Liver (tissue), 3 donors: ENCODE data around the gene PYGO2.

Source experiments
- SP1 ChIP-seq: IDR thresholded peaks from 2 replicates; pipeline ENCODE4 v1.6.1; 2018; ENCODE audit warnings: antibody characterized with exemption, mild to moderate bottlenecking
- YY1 ChIP-seq: IDR thresholded peaks from 2 replicates; pipeline ENCODE4 v1.6.1; 2016; ENCODE audit warnings: antibody characterized with exemption, mild to moderate bottlenecking
- TF ChIP-seq, protein P1 (sequence below): fragments of 150-350 bp; IDR thresholded peaks from 2 replicates; pipeline ENCODE4 v1.5.1; 2017; ENCODE audit warnings: improper control_type of control experiment, low read depth, low read length; ENCODE audit not compliant: missing input control
- TF ChIP-seq, protein P2 (sequence below): IDR thresholded peaks from 2 replicates; pipeline ENCODE4 v1.6.1; 2016; ENCODE audit warnings: antibody characterized with exemption
- TF ChIP-seq, protein P3 (sequence below): IDR thresholded peaks from 2 replicates; pipeline ENCODE4 v1.6.1; 2016; ENCODE audit warnings: antibody characterized with exemption
- donor health status: healthy.
- donor health status: healthy.

DNA sequence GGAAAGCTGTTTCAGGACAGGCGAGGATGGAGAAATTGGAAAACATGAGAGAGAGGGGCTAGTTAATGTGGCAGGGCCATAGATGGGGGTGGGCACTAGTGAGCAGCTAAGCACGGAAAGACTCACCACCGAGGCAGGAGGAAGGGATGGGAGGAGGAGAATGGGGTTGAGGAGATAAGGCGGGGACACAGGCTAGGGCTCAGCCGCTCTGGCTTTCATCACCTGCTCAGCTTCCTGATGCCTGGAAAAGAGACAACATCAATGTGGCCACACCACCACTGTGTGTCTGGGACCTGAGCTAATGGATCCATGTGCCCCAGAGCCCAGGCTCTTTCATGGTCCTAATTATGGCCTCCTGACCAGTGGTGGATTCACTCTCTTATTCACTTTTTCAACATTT is 52.6 kb downstream of the PYGO2 start:
- TF ChIP-seq, protein P1, sequence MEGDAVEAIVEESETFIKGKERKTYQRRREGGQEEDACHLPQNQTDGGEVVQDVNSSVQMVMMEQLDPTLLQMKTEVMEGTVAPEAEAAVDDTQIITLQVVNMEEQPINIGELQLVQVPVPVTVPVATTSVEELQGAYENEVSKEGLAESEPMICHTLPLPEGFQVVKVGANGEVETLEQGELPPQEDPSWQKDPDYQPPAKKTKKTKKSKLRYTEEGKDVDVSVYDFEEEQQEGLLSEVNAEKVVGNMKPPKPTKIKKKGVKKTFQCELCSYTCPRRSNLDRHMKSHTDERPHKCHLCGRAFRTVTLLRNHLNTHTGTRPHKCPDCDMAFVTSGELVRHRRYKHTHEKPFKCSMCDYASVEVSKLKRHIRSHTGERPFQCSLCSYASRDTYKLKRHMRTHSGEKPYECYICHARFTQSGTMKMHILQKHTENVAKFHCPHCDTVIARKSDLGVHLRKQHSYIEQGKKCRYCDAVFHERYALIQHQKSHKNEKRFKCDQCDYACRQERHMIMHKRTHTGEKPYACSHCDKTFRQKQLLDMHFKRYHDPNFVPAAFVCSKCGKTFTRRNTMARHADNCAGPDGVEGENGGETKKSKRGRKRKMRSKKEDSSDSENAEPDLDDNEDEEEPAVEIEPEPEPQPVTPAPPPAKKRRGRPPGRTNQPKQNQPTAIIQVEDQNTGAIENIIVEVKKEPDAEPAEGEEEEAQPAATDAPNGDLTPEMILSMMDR, result no peak
- TF ChIP-seq YY1 (no peak), SP1 (no peak)
- TF ChIP-seq, protein P2, sequence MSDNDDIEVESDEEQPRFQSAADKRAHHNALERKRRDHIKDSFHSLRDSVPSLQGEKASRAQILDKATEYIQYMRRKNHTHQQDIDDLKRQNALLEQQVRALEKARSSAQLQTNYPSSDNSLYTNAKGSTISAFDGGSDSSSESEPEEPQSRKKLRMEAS, result no peak
- TF ChIP-seq, protein P3, sequence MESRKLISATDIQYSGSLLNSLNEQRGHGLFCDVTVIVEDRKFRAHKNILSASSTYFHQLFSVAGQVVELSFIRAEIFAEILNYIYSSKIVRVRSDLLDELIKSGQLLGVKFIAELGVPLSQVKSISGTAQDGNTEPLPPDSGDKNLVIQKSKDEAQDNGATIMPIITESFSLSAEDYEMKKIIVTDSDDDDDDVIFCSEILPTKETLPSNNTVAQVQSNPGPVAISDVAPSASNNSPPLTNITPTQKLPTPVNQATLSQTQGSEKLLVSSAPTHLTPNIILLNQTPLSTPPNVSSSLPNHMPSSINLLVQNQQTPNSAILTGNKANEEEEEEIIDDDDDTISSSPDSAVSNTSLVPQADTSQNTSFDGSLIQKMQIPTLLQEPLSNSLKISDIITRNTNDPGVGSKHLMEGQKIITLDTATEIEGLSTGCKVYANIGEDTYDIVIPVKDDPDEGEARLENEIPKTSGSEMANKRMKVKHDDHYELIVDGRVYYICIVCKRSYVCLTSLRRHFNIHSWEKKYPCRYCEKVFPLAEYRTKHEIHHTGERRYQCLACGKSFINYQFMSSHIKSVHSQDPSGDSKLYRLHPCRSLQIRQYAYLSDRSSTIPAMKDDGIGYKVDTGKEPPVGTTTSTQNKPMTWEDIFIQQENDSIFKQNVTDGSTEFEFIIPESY, result no peak
